Smooth muscle cell (in vitro differentiated cells): ENCODE data around the gene TCP11L2. TPM values are rescaled to one million over a fixed set of nuclear protein-coding genes. Genes with fewer than 3 reads are reported as not detected.

Experiments
- DNase-seq: peaks from one replicate; lab custom pipeline; 2025; ENCODE audit not compliant: unreplicated experiment; lab: John Stamatoyannopoulos, UW
- H2AFZ ChIP-seq: fragments of 200-600 bp; sonication (generic); 2 replicates; pipeline ENCODE4 v1.6.0; 2016; ENCODE audit warnings: antibody characterized with exemption, low read depth, mild to moderate bottlenecking
- H3F3A ChIP-seq: fragments of 200-600 bp; sonication (generic); 2 replicates; pipeline ENCODE4 v1.6.0; 2017; ENCODE audit warnings: antibody characterized with exemption, low read depth
- H3K27ac ChIP-seq: fragments of 200-600 bp; sonication (generic); 2 replicates; pipeline ENCODE4 v1.5.1; 2016; ENCODE audit warnings: low read depth, mild to moderate bottlenecking
- H3K27me3 ChIP-seq: fragments of 200-600 bp; sonication (generic); 2 replicates; pipeline ENCODE4 v1.6.1; 2016; ENCODE audit warnings: low read depth, mild to moderate bottlenecking
- H3K36me3 ChIP-seq: fragments of 200-600 bp; sonication (generic); 2 replicates; pipeline ENCODE4 v1.5.1; 2016; ENCODE audit warnings: low read depth
- H3K4me1 ChIP-seq: fragments of 200-600 bp; sonication (generic); 2 replicates; pipeline ENCODE4 v1.5.1; 2016; ENCODE audit warnings: low read depth
- H3K4me2 ChIP-seq: fragments of 200-600 bp; sonication (generic); 2 replicates; pipeline ENCODE4 v1.6.0; 2016; ENCODE audit warnings: mild to moderate bottlenecking
- H3K4me3 ChIP-seq: fragments of 200-600 bp; sonication (generic); 2 replicates; pipeline ENCODE4 v1.5.1; 2016; ENCODE audit warnings: mild to moderate bottlenecking
- H3K79me2 ChIP-seq: fragments of 200-600 bp; sonication (generic); 2 replicates; pipeline ENCODE4 v1.6.0; 2016; ENCODE audit warnings: low read depth, mild to moderate bottlenecking
- H3K9ac ChIP-seq: fragments of 200-600 bp; sonication (generic); 2 replicates; pipeline ENCODE4 v1.6.0; 2016; ENCODE audit warnings: low read depth
- H3K9me3 ChIP-seq: fragments of 200-600 bp; sonication (generic); replicated peaks from 2 replicates; pipeline ENCODE4 v1.5.1; 2016; ENCODE audit warnings: low read depth
- H4K20me1 ChIP-seq: fragments of 200-600 bp; sonication (generic); 2 replicates; pipeline ENCODE4 v1.6.0; 2016; ENCODE audit warnings: low read depth
- CTCF ChIP-seq: fragments of 200-600 bp; sonication (generic); IDR thresholded peaks from 2 replicates; pipeline ENCODE4 v1.5.1; 2017; ENCODE audit warnings: borderline replicate concordance, mild to moderate bottlenecking, antibody characterized with exemption; ENCODE audit not compliant: insufficient read depth, poor library complexity, severe bottlenecking
- WGBS: methylation state at CpG from one replicate; pipeline ENCODE4 v1.1.7; 2016; ENCODE audit warnings: low lambda C conversion rate; 5-methylcytosine and 5-hydroxymethylcytosine counted together
- polyA plus RNA-seq: library from polyadenylated mRNA; unstranded; fragments of >200 nt; fragmentation: Nextera tagmentation; extraction: Ambion mirVana; gene quantifications from 2 replicates; pipeline ENCODE4 v1.2.1, GENCODE V29; 2016
- total RNA-seq: library from RNA; depleted of rRNA; stranded (reverse); fragments of >200 nt; gene quantifications from 2 replicates; pipeline ENCODE4 v1.2.3, GENCODE V29; 2014

TCP11L2 gene
- total and polyA plus RNA-seq, 2 experiments from 2014 or later, result 2.4 to 15.1 TPM

- no peaks in the 10 kb centered on the region for H3K27me3 ChIP-seq
- TF ChIP-seq CTCF, result no peak
- no peaks in the 10 kb centered on the region for H3K9me3 ChIP-seq
- peaks cover 4% of the 10 kb centered on the region for H3K4me1 ChIP-seq
- H3K9ac ChIP-seq, result no peak overlapping the region
- H3K4me3 ChIP-seq, result no peak overlapping the region
- DNase-seq, result no peak
- H3K79me2 ChIP-seq, result peaks cover 15% of the 10 kb centered on the region
- H2AFZ ChIP-seq, result no peak overlapping the region
- H3K4me2 ChIP-seq, result peak overlapping the region; percentile 88
- peak overlapping the region; percentile 96 for H3K27ac ChIP-seq
- no peaks in the 10 kb centered on the region for H3K36me3 ChIP-seq
- WGBS, result 31% methylated on average over 7 of the region's 7 CpGs
- peaks cover 8% of the 10 kb centered on the region for H3F3A ChIP-seq
- H4K20me1 ChIP-seq, result no peaks in the 10 kb centered on the region
Measured at GRCh38 chr12:106359646-106360399, 57.3 kb downstream of the TCP11L2 start.

GRCh38 chr12:106360400-106360994 is 58.0 kb downstream of the TCP11L2 start:
- H3K27me3 ChIP-seq, result no peaks in the 10 kb centered on the region
- no peaks in the 10 kb centered on the region for H3K36me3 ChIP-seq
- no peak overlapping the region for H3K9ac ChIP-seq
- no peaks in the 10 kb centered on the region for H4K20me1 ChIP-seq
- no peak overlapping the region for H3K4me3 ChIP-seq
- H3K4me1 ChIP-seq, result peaks cover 4% of the 10 kb centered on the region
- H2AFZ ChIP-seq, result no peak overlapping the region
- H3K9me3 ChIP-seq, result no peaks in the 10 kb centered on the region
- DNase-seq, result no peak
- peaks cover 8% of the 10 kb centered on the region for H3F3A ChIP-seq
- 99% methylated on average over 5 of the region's 5 CpGs for WGBS
- H3K27ac ChIP-seq, result no peak overlapping the region
- no peak overlapping the region for H3K4me2 ChIP-seq
- H3K79me2 ChIP-seq, result peaks cover 15% of the 10 kb centered on the region
- TF ChIP-seq CTCF, result no peak

GRCh38 chr12:106362971-106363370 is 60.4 kb downstream of the TCP11L2 start:
- DNase-seq, result no peak
- Histone ChIP-seq H4K20me1 (no peaks in the 10 kb centered on the region), H3K4me2 (no peak overlapping the region), H3K36me3 (no peaks in the 10 kb centered on the region), H3K27me3 (no peaks in the 10 kb centered on the region), H3K4me1 (peaks cover 4% of the 10 kb centered on the region), H3K79me2 (peaks cover 15% of the 10 kb centered on the region), H2AFZ (no peak overlapping the region), H3K4me3 (no peak overlapping the region), H3K9ac (no peak overlapping the region), H3K9me3 (no peaks in the 10 kb centered on the region), H3K27ac (no peak overlapping the region), H3F3A (no peaks in the 10 kb centered on the region)
- 87% methylated on average over 4 of the region's 4 CpGs for WGBS
- TF ChIP-seq CTCF, result no peak

- no peaks in the 10 kb centered on the region for H3K4me1 ChIP-seq
- no peak for DNase-seq
- no peak for TF ChIP-seq CTCF
- no peak overlapping the region for H3K9ac ChIP-seq
- H3K79me2 ChIP-seq, result peaks cover 15% of the 10 kb centered on the region
- H2AFZ ChIP-seq, result no peak overlapping the region
- H3K36me3 ChIP-seq, result no peaks in the 10 kb centered on the region
- H3K9me3 ChIP-seq, result no peaks in the 10 kb centered on the region
- no peak overlapping the region for H3K4me3 ChIP-seq
- no peaks in the 10 kb centered on the region for H3F3A ChIP-seq
- no peak overlapping the region for H3K27ac ChIP-seq
- no peak overlapping the region for H3K4me2 ChIP-seq
- 100% methylated on average over 4 of the region's 4 CpGs for WGBS
- no peaks in the 10 kb centered on the region for H4K20me1 ChIP-seq
- no peaks in the 10 kb centered on the region for H3K27me3 ChIP-seq
Measured at GRCh38 chr12:106364261-106364660, 61.7 kb downstream of the TCP11L2 start.
